GM19193 (cell line): ENCODE results near the gene ALKAL2.

Experiments used
- POLR2A ChIP-seq: IDR thresholded peaks from 4 replicates; pipeline ENCODE4 v1.6.1; 2011; ENCODE audit not compliant: insufficient read depth, insufficient read length; ENCODE audit errors: extremely low read depth

The ALKAL2 gene

GRCh38 chr2:264493-265468, 23.1 kb downstream of the ALKAL2 start, which contains the start of gene ACP1:
TSS of gene ACP1 (plus strand) at chr2:264947. CDS start at chr2:264965, 18 bp downstream.
- TF ChIP-seq POLR2A = peak; percentile 95

GRCh38 chr2:263774-264492, 24.0 kb downstream of the ALKAL2 start, which contains the start of gene SH3YL1:
TSS of gene SH3YL1 (minus strand) at chr2:264032. CDS start at chr2:263984, 48 bp downstream.
- TF ChIP-seq POLR2A = no peak

GRCh38 chr2:263022-263738, 24.7 kb downstream of the ALKAL2 start:
- TF ChIP-seq POLR2A = no peak

GRCh38 chr2:262117-262516, 25.8 kb downstream of the ALKAL2 start:
- TF ChIP-seq POLR2A = no peak

GRCh38 chr2:260507-261161, 27.3 kb downstream of the ALKAL2 start:
- no peak for TF ChIP-seq POLR2A

- no peak for TF ChIP-seq POLR2A
These were observed 28.0 kb downstream of the ALKAL2 start for GRCh38 chr2:259789-260331.

- no peak for TF ChIP-seq POLR2A
These were observed 29.0 kb downstream of the ALKAL2 start for GRCh38 chr2:258933-259332.

- TF ChIP-seq POLR2A = no peak
These were observed 30.0 kb downstream of the ALKAL2 start for GRCh38 chr2:257842-258241.

- TF ChIP-seq POLR2A = no peak
These were observed 30.5 kb downstream of the ALKAL2 start for GRCh38 chr2:257429-257828.

GRCh38 chr2:256094-256493, 31.8 kb downstream of the ALKAL2 start:
- no peak for TF ChIP-seq POLR2A

GRCh38 chr2:255195-255594, 32.7 kb downstream of the ALKAL2 start:
- no peak for TF ChIP-seq POLR2A

- TF ChIP-seq POLR2A = no peak
These were observed 33.6 kb downstream of the ALKAL2 start for GRCh38 chr2:254241-254640.

- TF ChIP-seq POLR2A = no peak
These were observed 34.7 kb downstream of the ALKAL2 start for GRCh38 chr2:253202-253638.

- no peak for TF ChIP-seq POLR2A
These were observed 35.8 kb downstream of the ALKAL2 start for GRCh38 chr2:252001-252602.

- TF ChIP-seq POLR2A = no peak
These were observed 38.3 kb downstream of the ALKAL2 start for GRCh38 chr2:249538-250042.
